ENCODE results near the gene HIVEP3.

The HIVEP3 gene

DNA sequence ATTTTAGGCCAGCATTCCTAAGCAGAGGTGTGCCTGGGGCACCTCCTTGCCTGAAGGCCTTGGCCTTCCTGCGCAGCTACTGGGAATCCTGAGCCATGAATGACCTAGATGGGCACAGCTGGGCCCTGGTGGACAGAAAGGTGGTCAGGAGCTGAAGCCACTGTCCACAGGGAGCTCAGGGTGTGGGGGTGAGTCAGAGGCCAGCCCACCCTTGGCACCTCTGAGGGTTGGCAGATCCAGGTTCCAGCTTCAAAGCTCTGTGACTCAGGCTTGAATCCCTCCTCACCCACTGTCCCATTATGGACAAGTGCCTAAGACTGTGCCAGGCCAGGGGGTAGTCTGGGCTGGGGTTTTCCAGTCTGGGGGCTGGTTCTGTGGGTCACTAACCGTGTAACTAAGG, 427.8 kb downstream of the HIVEP3 start:
- DNase-seq (ENCODE audit: low read depth) = no peak
- H3K4me3 ChIP-seq (ENCODE audit: low read depth, low read length) = no peak overlapping the region
- no peak for TF ChIP-seq MYC (IDR thresholded peaks at IDR 0.05; ENCODE audit: low read depth, low read length)
- no peak for TF ChIP-seq POLR2A (IDR thresholded peaks at IDR 0.05; ENCODE audit: extremely low read depth, insufficient read length)
- TF ChIP-seq, protein P1, sequence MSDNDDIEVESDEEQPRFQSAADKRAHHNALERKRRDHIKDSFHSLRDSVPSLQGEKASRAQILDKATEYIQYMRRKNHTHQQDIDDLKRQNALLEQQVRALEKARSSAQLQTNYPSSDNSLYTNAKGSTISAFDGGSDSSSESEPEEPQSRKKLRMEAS (IDR thresholded peaks at IDR 0.05; ENCODE audit: low read depth, low read length) = no peak

DNA sequence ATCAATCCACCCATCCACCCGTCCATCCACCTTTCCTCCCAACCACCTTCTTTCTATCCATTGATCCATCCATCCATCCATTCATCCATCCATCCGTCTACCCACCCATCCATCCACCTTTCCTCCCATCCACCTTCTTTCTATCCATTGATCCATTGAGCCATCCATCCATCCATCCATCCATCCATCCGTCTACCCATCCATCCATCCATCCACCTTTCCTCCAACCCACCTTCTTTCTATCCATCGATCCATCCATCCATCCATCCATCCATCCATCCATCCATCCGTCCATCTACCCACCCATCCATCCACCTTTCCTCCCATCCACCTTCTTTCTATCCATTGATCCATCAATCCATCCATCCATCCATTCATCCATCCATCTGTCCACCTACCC, 429.2 kb downstream of the HIVEP3 start:
- no peak overlapping the region for H3K4me3 ChIP-seq (ENCODE audit: low read depth, low read length)
- no peak for TF ChIP-seq POLR2A (IDR thresholded peaks at IDR 0.05; ENCODE audit: extremely low read depth, insufficient read length)
- TF ChIP-seq, protein P1 (IDR thresholded peaks at IDR 0.05; ENCODE audit: low read depth, low read length) = no peak
- no peak for TF ChIP-seq MYC (IDR thresholded peaks at IDR 0.05; ENCODE audit: low read depth, low read length)
- TF ChIP-seq CTCF (IDR thresholded peaks at IDR 0.05; ENCODE audit: low read depth, low read length) = no peak
- DNase-seq (ENCODE audit: low read depth) = no peak

DNA sequence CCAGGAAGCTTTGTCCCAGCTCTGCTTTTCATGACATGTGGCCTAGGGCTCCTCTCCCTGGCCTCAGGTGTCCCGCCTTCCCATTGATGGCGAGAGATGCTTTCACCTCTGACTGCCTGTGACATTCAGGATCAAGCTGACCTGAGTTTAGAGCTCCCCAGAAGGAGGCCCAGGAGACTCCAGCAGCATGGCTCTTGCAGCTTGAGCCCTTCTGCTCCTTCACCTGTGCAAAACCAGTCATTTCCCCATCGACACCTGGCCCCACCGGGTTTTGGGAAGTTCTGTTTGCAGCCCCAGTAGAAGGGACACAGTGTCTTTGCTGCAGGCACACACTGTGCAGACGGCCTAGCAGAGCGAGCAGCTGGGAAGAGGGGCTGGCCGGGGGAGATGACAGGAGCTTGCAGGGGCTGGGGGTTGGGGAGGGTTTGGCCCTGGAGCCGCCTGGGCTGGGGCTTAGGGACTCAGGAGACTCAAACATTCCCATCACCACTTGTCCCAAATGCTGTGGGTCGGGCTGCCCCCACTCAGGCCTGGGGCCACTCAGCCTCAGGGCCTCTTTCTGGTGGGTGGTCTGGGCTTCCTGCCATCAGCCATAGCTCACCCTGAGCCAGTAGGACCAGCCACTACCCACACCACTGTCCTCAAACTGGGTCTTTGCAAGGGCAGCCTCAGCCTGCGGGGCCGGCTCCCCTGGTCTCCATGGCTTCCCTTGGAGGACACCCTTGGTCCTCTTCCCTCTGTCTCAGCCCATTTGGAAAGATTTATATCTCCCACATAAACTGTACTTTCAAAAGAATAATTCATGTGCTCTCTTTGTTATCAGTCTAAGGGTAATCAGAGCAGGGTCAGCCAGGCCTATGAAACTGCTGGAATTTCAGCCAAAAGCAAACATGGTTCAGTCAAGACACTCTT, 430.4 kb downstream of the HIVEP3 start:
- DNase-seq (ENCODE audit: low read depth) = no peak
- TF ChIP-seq MYC (IDR thresholded peaks at IDR 0.05; ENCODE audit: low read depth, low read length) (no peak), POLR2A (IDR thresholded peaks at IDR 0.05; ENCODE audit: extremely low read depth, insufficient read length) (no peak), CTCF (IDR thresholded peaks at IDR 0.05; ENCODE audit: low read depth, low read length) (no peak)
- TF ChIP-seq, protein P1 (IDR thresholded peaks at IDR 0.05; ENCODE audit: low read depth, low read length) = no peak
- no peak overlapping the region for H3K4me3 ChIP-seq (ENCODE audit: low read depth, low read length)

- TF ChIP-seq, protein P1 (IDR thresholded peaks at IDR 0.05; ENCODE audit: low read depth, low read length) = no peak
- TF ChIP-seq POLR2A (IDR thresholded peaks at IDR 0.05; ENCODE audit: extremely low read depth, insufficient read length) (no peak), CTCF (IDR thresholded peaks at IDR 0.05; ENCODE audit: low read depth, low read length) (no peak), MYC (IDR thresholded peaks at IDR 0.05; ENCODE audit: low read depth, low read length) (no peak)
- H3K4me3 ChIP-seq (ENCODE audit: low read depth, low read length) = no peak overlapping the region
- DNase-seq (ENCODE audit: low read depth) = no peak
Measured at GRCh38 chr1:41487126-41488039, 431.3 kb downstream of the HIVEP3 start.

DNA sequence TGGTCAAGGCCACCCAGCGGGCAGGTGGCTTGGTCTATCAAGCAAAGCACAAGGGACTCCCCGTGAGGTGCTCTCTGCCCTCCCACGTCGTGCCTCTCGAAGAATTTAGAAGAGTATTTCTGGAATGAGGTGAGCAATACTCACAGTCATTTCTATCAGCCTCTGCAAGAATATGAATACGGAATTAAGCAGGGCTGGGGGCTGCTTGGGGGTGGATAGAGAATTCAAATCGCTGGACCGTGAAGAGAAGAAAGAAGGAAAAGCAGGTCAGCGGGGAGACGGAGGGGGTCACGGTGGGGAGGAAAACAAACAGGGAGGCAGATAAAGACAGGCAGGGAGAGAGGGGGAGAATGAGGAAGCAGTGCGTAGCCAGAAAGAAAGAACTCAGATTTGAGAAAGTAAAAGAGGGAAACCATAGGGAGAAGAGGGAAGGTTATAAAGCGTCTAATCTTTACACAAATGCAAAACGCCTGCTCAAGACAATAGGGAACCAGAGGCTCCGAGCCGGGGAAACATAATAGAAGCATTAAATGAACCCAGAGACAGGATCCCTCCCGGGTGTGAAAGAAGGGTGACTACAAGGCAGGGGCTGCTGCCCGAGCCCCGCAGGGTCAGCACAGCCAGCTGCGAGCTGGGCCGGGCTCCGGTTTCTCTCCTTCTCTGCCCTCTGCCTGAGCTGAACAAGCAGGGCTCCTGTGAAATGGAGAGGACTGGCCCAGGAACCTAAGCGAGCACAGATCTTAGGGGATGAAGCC, 432.2 kb downstream of the HIVEP3 start:
- TF ChIP-seq, protein P1 (IDR thresholded peaks at IDR 0.05; ENCODE audit: low read depth, low read length) = no peak
- TF ChIP-seq POLR2A (IDR thresholded peaks at IDR 0.05; ENCODE audit: extremely low read depth, insufficient read length) (no peak), MYC (IDR thresholded peaks at IDR 0.05; ENCODE audit: low read depth, low read length) (no peak)
- no peak overlapping the region for H3K4me3 ChIP-seq (ENCODE audit: low read depth, low read length)
- DNase-seq (ENCODE audit: low read depth) = no peak

DNA sequence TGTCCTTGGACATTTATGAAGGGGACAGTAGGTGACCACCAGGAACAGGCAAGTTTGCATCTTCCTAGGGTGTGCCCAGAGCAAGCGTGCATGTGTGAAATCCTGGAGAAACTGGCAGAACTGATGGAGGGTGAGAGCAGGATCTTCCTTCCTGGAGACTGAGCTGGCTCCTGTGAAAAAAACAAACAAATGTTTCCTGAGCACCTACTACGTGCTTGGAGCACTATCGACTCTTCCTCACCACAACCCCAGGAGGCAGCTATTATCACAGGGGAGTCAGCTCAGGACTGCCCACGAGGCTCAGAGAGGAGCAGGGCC, 432.7 kb downstream of the HIVEP3 start:
- TF ChIP-seq MYC (IDR thresholded peaks at IDR 0.05; ENCODE audit: low read depth, low read length) (no peak), CTCF (IDR thresholded peaks at IDR 0.05; ENCODE audit: low read depth, low read length) (no peak), POLR2A (IDR thresholded peaks at IDR 0.05; ENCODE audit: extremely low read depth, insufficient read length) (no peak)
- TF ChIP-seq, protein P1 (IDR thresholded peaks at IDR 0.05; ENCODE audit: low read depth, low read length) = no peak
- DNase-seq (ENCODE audit: low read depth) = no peak
- no peak overlapping the region for H3K4me3 ChIP-seq (ENCODE audit: low read depth, low read length)
